B cell (primary cell): ENCODE results near the gene RIPOR2.

Source experiments
- EZH2 ChIP-seq: IDR thresholded peaks from 2 replicates; pipeline ENCODE4 v1.6.1; 2012; ENCODE audit warnings: borderline replicate concordance, low read depth, mild to moderate bottlenecking, moderate library complexity, low read length; ENCODE audit not compliant: insufficient read depth, poor library complexity, severe bottlenecking
- TF ChIP-seq, protein P1 (sequence below): fragments of 200-600 bp; IDR thresholded peaks from one replicate; pipeline ENCODE4 v1.8.0; 2022; ENCODE audit warnings: antibody characterized with exemption, mild to moderate bottlenecking

DNA sequence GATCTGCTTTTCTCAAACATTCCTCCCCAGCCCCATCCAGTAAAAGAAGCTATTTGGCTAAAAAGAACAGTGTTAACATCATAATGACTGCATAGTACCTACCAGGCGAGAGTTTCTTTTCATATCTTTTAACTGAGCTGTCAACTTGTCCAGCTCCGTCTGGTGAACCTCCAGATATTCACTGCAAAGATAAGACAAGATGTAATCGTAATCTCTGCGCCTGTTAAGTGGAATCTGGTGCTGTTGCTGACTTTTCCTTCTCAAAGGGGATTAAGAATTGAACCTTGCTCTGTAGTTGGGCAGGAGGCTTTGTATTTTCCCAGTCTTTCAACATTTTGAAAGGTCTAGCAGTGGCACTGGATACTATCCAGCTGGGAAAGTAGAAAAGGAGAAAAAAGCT lies 63.0 kb downstream of the RIPOR2 start:
- TF ChIP-seq, protein P1, sequence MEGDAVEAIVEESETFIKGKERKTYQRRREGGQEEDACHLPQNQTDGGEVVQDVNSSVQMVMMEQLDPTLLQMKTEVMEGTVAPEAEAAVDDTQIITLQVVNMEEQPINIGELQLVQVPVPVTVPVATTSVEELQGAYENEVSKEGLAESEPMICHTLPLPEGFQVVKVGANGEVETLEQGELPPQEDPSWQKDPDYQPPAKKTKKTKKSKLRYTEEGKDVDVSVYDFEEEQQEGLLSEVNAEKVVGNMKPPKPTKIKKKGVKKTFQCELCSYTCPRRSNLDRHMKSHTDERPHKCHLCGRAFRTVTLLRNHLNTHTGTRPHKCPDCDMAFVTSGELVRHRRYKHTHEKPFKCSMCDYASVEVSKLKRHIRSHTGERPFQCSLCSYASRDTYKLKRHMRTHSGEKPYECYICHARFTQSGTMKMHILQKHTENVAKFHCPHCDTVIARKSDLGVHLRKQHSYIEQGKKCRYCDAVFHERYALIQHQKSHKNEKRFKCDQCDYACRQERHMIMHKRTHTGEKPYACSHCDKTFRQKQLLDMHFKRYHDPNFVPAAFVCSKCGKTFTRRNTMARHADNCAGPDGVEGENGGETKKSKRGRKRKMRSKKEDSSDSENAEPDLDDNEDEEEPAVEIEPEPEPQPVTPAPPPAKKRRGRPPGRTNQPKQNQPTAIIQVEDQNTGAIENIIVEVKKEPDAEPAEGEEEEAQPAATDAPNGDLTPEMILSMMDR: no peak
- TF ChIP-seq EZH2: no peak
